Spleen (tissue), 7 donors: ENCODE results near the gene WHAMM.

ENCODE experiments used
- POLR2A ChIP-seq, 3 donors: fragments of 450-650 bp; IDR thresholded peaks; one replicate each; pipeline ENCODE4 v1.5.1; 2017; ENCODE audit warnings: antibody characterized with exemption in 3 of 3, mild to moderate bottlenecking in 1 of 3
- TF ChIP-seq, protein P1 (sequence below), 11 experiments: fragments of 200-600 bp in 7 of 11; fragments of 450-650 bp in 4 of 11; sonication (generic) in 4 of 11; IDR thresholded peaks in 8 of 11; conservative IDR thresholded peaks in 3 of 11; 1 replicate in 7 of 11; 2 replicates in 4 of 11; pipeline versions ENCODE4 v1.4.0 to v1.8.0; 2016 to 2021; ENCODE audit warnings: antibody characterized with exemption in 11 of 11, inconsistent platforms in 4 of 11, mild to moderate bottlenecking in 1 of 11
- donor health status: DM: no; HTN: no; CAD: no; lungs with moderate emphysema.
- donor health status: DM: no; HTN: no; CAD: no.
- donor health status: DM: no; HTN: no; CAD: no.

- TF ChIP-seq, protein P1, sequence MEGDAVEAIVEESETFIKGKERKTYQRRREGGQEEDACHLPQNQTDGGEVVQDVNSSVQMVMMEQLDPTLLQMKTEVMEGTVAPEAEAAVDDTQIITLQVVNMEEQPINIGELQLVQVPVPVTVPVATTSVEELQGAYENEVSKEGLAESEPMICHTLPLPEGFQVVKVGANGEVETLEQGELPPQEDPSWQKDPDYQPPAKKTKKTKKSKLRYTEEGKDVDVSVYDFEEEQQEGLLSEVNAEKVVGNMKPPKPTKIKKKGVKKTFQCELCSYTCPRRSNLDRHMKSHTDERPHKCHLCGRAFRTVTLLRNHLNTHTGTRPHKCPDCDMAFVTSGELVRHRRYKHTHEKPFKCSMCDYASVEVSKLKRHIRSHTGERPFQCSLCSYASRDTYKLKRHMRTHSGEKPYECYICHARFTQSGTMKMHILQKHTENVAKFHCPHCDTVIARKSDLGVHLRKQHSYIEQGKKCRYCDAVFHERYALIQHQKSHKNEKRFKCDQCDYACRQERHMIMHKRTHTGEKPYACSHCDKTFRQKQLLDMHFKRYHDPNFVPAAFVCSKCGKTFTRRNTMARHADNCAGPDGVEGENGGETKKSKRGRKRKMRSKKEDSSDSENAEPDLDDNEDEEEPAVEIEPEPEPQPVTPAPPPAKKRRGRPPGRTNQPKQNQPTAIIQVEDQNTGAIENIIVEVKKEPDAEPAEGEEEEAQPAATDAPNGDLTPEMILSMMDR (IDR thresholded peaks at IDR 0.05 in 8 of 11, conservative IDR thresholded peaks at IDR 0.05 in 3 of 11): no peak
- TF ChIP-seq POLR2A (IDR thresholded peaks at IDR 0.05): no peak
These were observed 11.3 kb upstream of the WHAMM start for GRCh38 chr15:82798104-82798503.
